B cell (primary cell): Measurements from ENCODE around the gene MAN2B1.

Experiments
- CTCF ChIP-seq: fragments of 200-600 bp; IDR thresholded peaks from one replicate; pipeline ENCODE4 v1.8.0; 2022; ENCODE audit warnings: antibody characterized with exemption, mild to moderate bottlenecking
- EZH2 ChIP-seq: IDR thresholded peaks from 2 replicates; pipeline ENCODE4 v1.6.1; 2012; ENCODE audit warnings: borderline replicate concordance, low read depth, mild to moderate bottlenecking, moderate library complexity, low read length; ENCODE audit not compliant: insufficient read depth, poor library complexity, severe bottlenecking

GRCh38 chr19:12689581-12690216 is 23.2 kb upstream of the MAN2B1 start:
- TF ChIP-seq CTCF (no peak), EZH2 (no peak)
